ENCODE results near the gene PCDHGB2. TPM values are rescaled to one million over a fixed set of nuclear protein-coding genes. Genes with fewer than 3 reads are reported as not detected.

Gene PCDHGB2
- total and polyA plus RNA-seq, 2 of the 8 experiments (the other 6 are each of a cell fraction or from before 2014, with no cell fraction given), result 1.9 to 2.9 TPM

DNA sequence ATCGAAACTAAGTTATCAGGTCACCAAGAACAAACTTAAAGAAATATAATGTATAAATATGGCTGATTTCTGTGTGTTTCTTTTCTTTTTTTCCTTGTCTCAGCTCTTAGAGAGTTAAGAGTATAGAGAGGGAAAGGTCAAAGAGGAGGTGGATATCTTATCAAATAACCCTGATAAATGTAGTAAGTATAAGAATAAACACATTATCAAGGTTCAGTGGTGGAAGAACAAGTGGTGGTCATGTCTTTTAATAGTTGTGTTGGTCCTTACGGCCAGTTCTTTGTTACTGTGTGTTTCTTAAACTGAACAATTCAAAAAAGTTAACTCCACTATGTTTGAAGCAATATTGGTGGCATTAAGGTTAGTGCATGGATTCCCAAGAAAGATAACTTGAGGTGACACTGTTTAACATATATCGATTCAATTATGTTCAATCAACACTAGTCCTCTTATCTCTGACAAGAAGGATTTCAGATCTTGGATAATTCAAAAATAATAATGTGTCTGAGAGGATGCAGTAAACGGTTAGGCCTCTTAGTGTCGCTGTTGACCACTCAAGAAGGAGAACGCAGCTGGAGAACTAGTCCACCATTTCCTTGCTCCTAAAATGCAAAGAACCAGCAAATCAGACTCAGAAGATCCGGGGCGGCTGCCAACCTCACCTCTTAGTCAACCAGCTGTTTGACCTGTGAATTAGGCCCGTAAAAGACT lies 16.4 kb upstream of the PCDHGB2 start, which contains the start of gene PCDHGA3:
TSS of gene PCDHGA3 (plus strand) at position 588 of the 711 bp plus-strand sequence. CDS start 205 bp downstream, outside the sequence.
- Histone ChIP-seq H3K79me2 (ENCODE audit: control insufficient read depth in 1 of 2, insufficient read depth in 2 of 2, low read length in 2 of 2) (no peaks in the 10 kb centered on the region), H2BK15ac (ENCODE audit: low read length) (no peak within 1 kb of the TSS), H2BK12ac (ENCODE audit: low read depth, low read length) (no peak within 1 kb of the TSS), H3K9ac (replicated peaks in 1 of 4; ENCODE audit: extremely low read depth in 1 of 4, low read depth in 3 of 4, low read length in 3 of 4) (no peak within 1 kb of the TSS), H4K91ac (replicated peaks; ENCODE audit: insufficient read length, low read length) (no peak within 1 kb of the TSS), H2BK120ac (replicated peaks; ENCODE audit: low read depth, low read length) (no peak within 1 kb of the TSS), H3K9me3 (ENCODE audit: insufficient read depth in 2 of 2, low read depth in 1 of 2, low read length in 1 of 2) (peaks cover 33 to 46% of the 10 kb centered on the region in 2 experiments; a peak in 3 of 4 replicates), H3K27ac (ENCODE audit: low read depth, low read length) (no peak within 1 kb of the TSS), H3K36me3 (ENCODE audit: control insufficient read depth in 2 of 4, insufficient read depth in 4 of 4, low read length in 3 of 4) (no peaks in the 10 kb centered on the region), H3K4me3 (ENCODE audit: extremely low read depth in 1 of 4, insufficient read depth in 2 of 4, low read depth in 3 of 4, low read length in 4 of 4) (no peak within 1 kb of the TSS; a peak in 1 of 8 replicates), H3K27me3 (replicated peaks in 1 of 4; ENCODE audit: control insufficient read depth in 3 of 4, extremely low read depth in 1 of 4, insufficient read depth in 3 of 4, low read length in 3 of 4) (no peaks in the 10 kb centered on the region), H4K5ac (ENCODE audit: insufficient read length, low read depth, low read length) (no peak within 1 kb of the TSS), H3K4me1 (replicated peaks in 1 of 4; ENCODE audit: control insufficient read depth in 3 of 4, insufficient read depth in 4 of 4, low read length in 3 of 4) (no peaks in the 10 kb centered on the region), H3K14ac (ENCODE audit: insufficient read length) (no peak within 1 kb of the TSS), H4K8ac (ENCODE audit: extremely low read depth, insufficient read depth, low read length) (no peak within 1 kb of the TSS; the same call in 1 of the 2 replicates), H2AK5ac (ENCODE audit: low read depth, low read length) (no peak within 1 kb of the TSS), H3K4me2 (ENCODE audit: insufficient read depth in 1 of 2, low read depth in 2 of 2, low read length in 2 of 2) (no peak within 1 kb of the TSS), H3K23me2 (ENCODE audit: low read depth, low read length) (no peaks in the 10 kb centered on the region), H4K20me1 (replicated peaks in 1 of 2; ENCODE audit: control insufficient read depth in 1 of 2, insufficient read depth in 2 of 2, low read length in 2 of 2) (no peaks in the 10 kb centered on the region), H3K4ac (replicated peaks; ENCODE audit: insufficient read length, low read depth, low read length) (no peak within 1 kb of the TSS), H2BK5ac (ENCODE audit: low read depth, low read length) (no peak within 1 kb of the TSS), H3K56ac (replicated peaks; ENCODE audit: insufficient read length, low read depth, low read length) (no peak within 1 kb of the TSS), H3K79me1 (ENCODE audit: low read depth, low read length) (no peaks in the 10 kb centered on the region), H3K18ac (ENCODE audit: extremely low read depth, low read length) (no peak within 1 kb of the TSS), H3K23ac (ENCODE audit: insufficient read length) (no peak within 1 kb of the TSS), H2AFZ (ENCODE audit: low read length) (peak within 1 kb of the TSS; percentile 11; the same call in 1 of the 2 replicates), H2BK20ac (ENCODE audit: low read length) (no peak within 1 kb of the TSS)
- POLR2A ChIA-PET (ENCODE audit: partially characterized antibody), result interaction anchor here (1.0 kb wide), 1 partner anchor 170 kb away, joined by 3 read pairs; no protein-coding TSS in a partner anchor
- DNase-seq (ENCODE audit: low read depth in 1 of 2, low spot score in 2 of 2) (no peak), FAIRE-seq (peak; percentile 76)
- TF ChIP-seq, protein P1, sequence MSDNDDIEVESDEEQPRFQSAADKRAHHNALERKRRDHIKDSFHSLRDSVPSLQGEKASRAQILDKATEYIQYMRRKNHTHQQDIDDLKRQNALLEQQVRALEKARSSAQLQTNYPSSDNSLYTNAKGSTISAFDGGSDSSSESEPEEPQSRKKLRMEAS (IDR thresholded peaks at IDR 0.05), result no peak
- TF ChIP-seq RAD21 (IDR thresholded peaks at IDR 0.05 in 1 of 2, conservative IDR thresholded peaks at IDR 0.05 in 1 of 2; ENCODE audit: low read depth in 2 of 2, low read length in 2 of 2), result peak; percentile 54 to 65
- peak; percentile 83 for TF ChIP-seq YY1 (IDR thresholded peaks at IDR 0.05; ENCODE audit: low read depth, low read length)
- TF ChIP-seq MAFK (IDR thresholded peaks at IDR 0.05; ENCODE audit: low read depth, low read length), result no peak
- peak in 2 of 3 experiments; percentile 64 to 68; a peak in 3 of 4 replicates for TF ChIP-seq CTCF (IDR thresholded peaks at IDR 0.05; ENCODE audit: control extremely low read depth in 1 of 3, insufficient read depth in 1 of 3, low read depth in 1 of 3, low read length in 3 of 3)
- CTCF ChIA-PET (ENCODE audit: partially characterized antibody), result interaction anchor here (0.7 to 4.8 kb wide), 52 partner anchors 8 to 224 kb away, joined by 3 to 21 read pairs (median 4); partner anchors contain the start of genes PCDHB10, PCDHB14, PCDHB15 and PCDHB4
- WGBS, 2 experiments (ENCODE audit: extremely low coverage in 1 of 2, insufficient coverage in 1 of 2, insufficient read length in 1 of 2, insufficient replicate concordance in 2 of 2, low coverage in 1 of 2, low lambda C conversion rate in 2 of 2, missing lambda C conversion rate in 1 of 2), result 72% methylated on average over 9 of the region's 9 CpGs; no CpG with 5 or more reads in 1 of the 2 experiments

Measured in H1 (cell line).